Left cardiac atrium (tissue), 4 donors: Measurements from ENCODE around the gene CCDC127. TPM values are rescaled to one million over a fixed set of nuclear protein-coding genes. Genes with fewer than 3 reads are reported as not detected.
"Not testable (repeated sequence)": the region's sequence is repeated elsewhere in the genome, so short reads cannot be mapped to it uniquely, and the experiment has no call there.

Experiments used
- ATAC-seq, 2 donors: fragments of 200-7000 bp; cut with Tn5 transposase; one replicate each; pipeline ENCODE4 v1.9.1; 2020; ENCODE audit warnings: mild to moderate bottlenecking in 2 of 2, moderate library complexity in 2 of 2
- DNase-seq: peaks from one replicate; pipeline ENCODE4 v3.0.0-alpha.2; 2020
- intact Hi-C, 2 donors: fragments of 100-400 bp; cut with DNase I; formaldehyde crosslinking; loops; one replicate each; pipeline versions ENCODE4 v1.14.1 to v1.15.1; 2022 to 2023
- long read RNA-seq: library from polyadenylated mRNA; unstranded; transcript quantifications from one replicate; pipeline ENCODE4 v2.0.0, GENCODE V29; 2021
- total RNA-seq, 2 donors: library from RNA; stranded (reverse); fragmentation: NEBNext Ultra II Directional; extraction: Animal tissue kit (Norgen Biotek cat#: 25700); gene quantifications; one replicate each; pipeline ENCODE4 v1.2.1, GENCODE V29; 2021
- donor health status: DM: no; HTN: yes; CAD: no.
- donor health status: DM: no; HTN: yes; CAD: no; lungs with severe emphysema.
- donor health status: DM: yes; HTN: yes; CAD: no.
- donor health status: Dilated cardiomyopathy.

Gene CCDC127
- total RNA-seq, result 1 to 10 TPM; 7.8 to 9.6 TPM
- long read RNA-seq, full-length matches to known transcripts, result 8 of 11 reads
- long read RNA-seq, partial matches to known transcripts, result 0 of 11 reads
- long read RNA-seq, other reads (novel, unspliced or antisense), result 3 of 11 reads

- ATAC-seq (peak; percentile 96 to 97), DNase-seq (peak; percentile 99)
- intact Hi-C loops, result not testable (repeated sequence)
Measured at GRCh38 chr5:217494-218456, at the start of gene CCDC127, which contains the start of gene SDHA. Gene CCDC127, minus strand, starts transcription at chr5:218153. Its CDS starts 1,304 bp downstream, at chr5:216849. Gene SDHA, plus strand, starts transcription at chr5:218320. Its CDS starts 36 bp downstream, at chr5:218356.

- ATAC-seq, result no peak
- no peak for DNase-seq
- intact Hi-C loops, result no loop called here
Measured at GRCh38 chr5:267716-268115, 49.8 kb upstream of the CCDC127 start.

GRCh38 chr5:266311-267026 is 48.5 kb upstream of the CCDC127 start:
- DNase-seq, intact Hi-C loops: not testable (repeated sequence)

GRCh38 chr5:264338-264737 is 46.4 kb upstream of the CCDC127 start:
- peak in 1 of 2 donors; percentile 56 for ATAC-seq
- no peak for DNase-seq
- intact Hi-C loops, result no loop called here

More at GRCh38 chr5:266311-267026, 48.5 kb upstream of the CCDC127 start:
- not testable (repeated sequence) for ATAC-seq

- DNase-seq, intact Hi-C loops: not testable (repeated sequence)
- ATAC-seq, result peak; percentile 86 to 88
Measured at GRCh38 chr5:263275-263974, 45.5 kb upstream of the CCDC127 start.

- intact Hi-C loops, result no loop called here
- DNase-seq (no peak), ATAC-seq (no peak)
Measured at GRCh38 chr5:257148-257547, 39.2 kb upstream of the CCDC127 start.

GRCh38 chr5:256347-256746 is 38.4 kb upstream of the CCDC127 start:
- DNase-seq, intact Hi-C loops: not testable (repeated sequence)
- ATAC-seq, result peak in 1 of 2 donors; percentile 59

GRCh38 chr5:255116-255515 is 37.2 kb upstream of the CCDC127 start:
- intact Hi-C loops, DNase-seq, ATAC-seq: not testable (repeated sequence)

GRCh38 chr5:254322-254721 is 36.4 kb upstream of the CCDC127 start:
- intact Hi-C loops, ATAC-seq, DNase-seq: not testable (repeated sequence)

- intact Hi-C loops, result no loop called here
- no peak for DNase-seq
- no peak for ATAC-seq
Measured at GRCh38 chr5:252546-252945, 34.6 kb upstream of the CCDC127 start.

- ATAC-seq, DNase-seq, intact Hi-C loops: not testable (repeated sequence)
Measured at GRCh38 chr5:251975-252374, 34.0 kb upstream of the CCDC127 start.

- DNase-seq, ATAC-seq, intact Hi-C loops: not testable (repeated sequence)
Measured at GRCh38 chr5:251538-251937, 33.6 kb upstream of the CCDC127 start.

GRCh38 chr5:251016-251415 is 33.1 kb upstream of the CCDC127 start:
- peak in 1 of 2 donors; percentile 27 for ATAC-seq
- intact Hi-C loops, DNase-seq: not testable (repeated sequence)

GRCh38 chr5:250396-250795 is 32.4 kb upstream of the CCDC127 start:
- DNase-seq, intact Hi-C loops: not testable (repeated sequence)
- peak; percentile 19 to 24 for ATAC-seq

- DNase-seq, intact Hi-C loops, ATAC-seq: not testable (repeated sequence)
Measured at GRCh38 chr5:245717-246116, 27.8 kb upstream of the CCDC127 start.

- intact Hi-C loops, result not testable (repeated sequence)
Measured at GRCh38 chr5:243683-244367, 25.9 kb upstream of the CCDC127 start.

GRCh38 chr5:241045-241669 is 23.2 kb upstream of the CCDC127 start:
- intact Hi-C loops, DNase-seq: not testable (repeated sequence)
- ATAC-seq, result peak in 1 of 2 donors; percentile 78

More at GRCh38 chr5:243683-244367, 25.9 kb upstream of the CCDC127 start:
- not testable (repeated sequence) for DNase-seq, ATAC-seq
